KOPT-K1 (cell line): ENCODE measurements around the gene DDR1.
"Not testable (repeated sequence)": the region's sequence is repeated elsewhere in the genome, so short reads cannot be mapped to it uniquely, and the experiment has no call there.

Source experiments
- H3K27ac ChIP-seq: fragments of 200-600 bp; sonication (generic); 2 replicates; pipeline ENCODE4 v1.5.1; 2016; ENCODE audit warnings: antibody characterized with exemption, mild to moderate bottlenecking, low read depth, low read length; ENCODE audit not compliant: poor library complexity, severe bottlenecking
- H3K36me3 ChIP-seq: fragments of 200-600 bp; sonication (generic); 2 replicates; pipeline ENCODE4 v1.5.1; 2017; ENCODE audit warnings: antibody characterized with exemption, mild to moderate bottlenecking, low read length, moderate library complexity; ENCODE audit not compliant: insufficient read depth
- H3K9me3 ChIP-seq: fragments of 200-600 bp; sonication (generic); 2 replicates; pipeline ENCODE4 v1.5.1; 2017; ENCODE audit warnings: antibody characterized with exemption, low read length, mild to moderate bottlenecking; ENCODE audit not compliant: insufficient read depth, poor library complexity, severe bottlenecking

Gene DDR1

GRCh38 chr6:30893001-30893591, 8.8 kb downstream of the DDR1 start:
- no peaks in the 10 kb centered on the region for H3K9me3 ChIP-seq
- no peaks in the 10 kb centered on the region for H3K36me3 ChIP-seq
- no peak overlapping the region for H3K27ac ChIP-seq

DNA sequence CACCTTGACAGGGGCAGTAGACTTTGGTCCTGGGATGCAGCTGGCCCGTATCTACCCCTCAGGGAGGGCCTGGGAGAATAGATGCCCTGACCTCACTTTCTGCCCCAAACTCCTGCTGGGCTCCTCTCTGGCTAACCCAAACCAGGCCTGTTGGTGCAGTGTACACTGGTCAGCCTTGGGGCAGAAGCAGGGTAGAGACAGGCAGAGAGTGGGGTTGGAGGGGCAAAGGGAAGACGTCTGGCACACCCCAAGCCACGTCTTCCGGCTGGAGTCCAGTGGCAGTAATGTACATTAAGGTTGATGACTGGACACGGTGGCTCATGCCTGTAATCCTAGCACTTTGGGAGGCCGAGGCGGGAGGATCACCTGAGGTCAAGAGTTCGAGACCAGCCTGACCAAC, 9.3 kb downstream of the DDR1 start:
- H3K36me3 ChIP-seq, result no peaks in the 10 kb centered on the region
- no peak overlapping the region for H3K27ac ChIP-seq
- no peaks in the 10 kb centered on the region for H3K9me3 ChIP-seq

DNA sequence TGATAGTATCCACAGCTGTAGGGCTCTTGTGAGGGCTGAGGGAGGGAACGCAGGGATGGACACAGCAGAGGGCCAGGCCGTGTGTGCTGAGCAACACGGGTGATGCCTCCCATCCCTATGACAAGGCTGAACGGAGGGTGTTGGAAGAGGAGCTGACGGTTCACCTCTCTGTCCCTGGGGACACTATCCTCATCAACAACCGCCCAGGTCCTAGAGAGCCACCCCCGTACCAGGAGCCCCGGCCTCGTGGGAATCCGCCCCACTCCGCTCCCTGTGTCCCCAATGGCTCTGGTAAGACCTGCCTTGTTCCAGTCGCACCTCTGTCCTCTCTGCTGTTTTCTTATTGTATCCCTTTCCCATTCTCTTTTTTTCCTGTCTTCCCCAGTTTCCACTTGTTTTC, 10.1 kb downstream of the DDR1 start:
- no peaks in the 10 kb centered on the region for H3K9me3 ChIP-seq
- no peaks in the 10 kb centered on the region for H3K36me3 ChIP-seq
- H3K27ac ChIP-seq, result no peak overlapping the region

- Histone ChIP-seq H3K9me3 (no peaks in the 10 kb centered on the region), H3K36me3 (no peaks in the 10 kb centered on the region), H3K27ac (no peak overlapping the region)
These were observed 10.6 kb downstream of the DDR1 start for GRCh38 chr6:30894935-30895334.

GRCh38 chr6:30895343-30895742, 11.0 kb downstream of the DDR1 start:
- no peaks in the 10 kb centered on the region for H3K9me3 ChIP-seq
- no peak overlapping the region for H3K27ac ChIP-seq
- no peaks in the 10 kb centered on the region for H3K36me3 ChIP-seq

DNA sequence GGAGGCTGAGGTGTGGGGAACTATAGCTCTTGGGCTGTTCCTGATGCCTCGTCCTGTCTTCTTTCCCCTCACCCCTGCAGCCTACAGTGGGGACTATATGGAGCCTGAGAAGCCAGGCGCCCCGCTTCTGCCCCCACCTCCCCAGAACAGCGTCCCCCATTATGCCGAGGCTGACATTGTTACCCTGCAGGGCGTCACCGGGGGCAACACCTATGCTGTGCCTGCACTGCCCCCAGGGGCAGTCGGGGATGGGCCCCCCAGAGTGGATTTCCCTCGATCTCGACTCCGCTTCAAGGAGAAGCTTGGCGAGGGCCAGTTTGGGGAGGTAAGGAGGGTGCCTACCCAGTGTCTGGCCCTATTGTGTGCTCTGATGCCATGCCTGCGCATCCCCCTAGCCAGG, 12.2 kb downstream of the DDR1 start:
- Histone ChIP-seq H3K27ac (no peak overlapping the region), H3K36me3 (no peaks in the 10 kb centered on the region), H3K9me3 (no peaks in the 10 kb centered on the region)

DNA sequence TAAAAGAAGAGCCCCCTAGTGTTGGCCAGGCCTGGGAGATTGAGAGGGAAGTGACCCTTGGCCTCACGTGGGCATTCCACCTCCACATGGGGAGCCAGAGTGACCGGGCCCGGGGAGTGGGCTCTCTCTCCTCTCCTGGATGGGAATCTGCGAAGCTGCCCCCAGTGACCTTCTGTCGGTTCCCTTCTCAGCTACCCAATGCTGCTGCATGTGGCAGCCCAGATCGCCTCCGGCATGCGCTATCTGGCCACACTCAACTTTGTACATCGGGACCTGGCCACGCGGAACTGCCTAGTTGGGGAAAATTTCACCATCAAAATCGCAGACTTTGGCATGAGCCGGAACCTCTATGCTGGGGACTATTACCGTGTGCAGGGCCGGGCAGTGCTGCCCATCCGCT, 13.6 kb downstream of the DDR1 start:
- Histone ChIP-seq H3K27ac (no peak overlapping the region), H3K36me3 (no peaks in the 10 kb centered on the region), H3K9me3 (no peaks in the 10 kb centered on the region)

DNA sequence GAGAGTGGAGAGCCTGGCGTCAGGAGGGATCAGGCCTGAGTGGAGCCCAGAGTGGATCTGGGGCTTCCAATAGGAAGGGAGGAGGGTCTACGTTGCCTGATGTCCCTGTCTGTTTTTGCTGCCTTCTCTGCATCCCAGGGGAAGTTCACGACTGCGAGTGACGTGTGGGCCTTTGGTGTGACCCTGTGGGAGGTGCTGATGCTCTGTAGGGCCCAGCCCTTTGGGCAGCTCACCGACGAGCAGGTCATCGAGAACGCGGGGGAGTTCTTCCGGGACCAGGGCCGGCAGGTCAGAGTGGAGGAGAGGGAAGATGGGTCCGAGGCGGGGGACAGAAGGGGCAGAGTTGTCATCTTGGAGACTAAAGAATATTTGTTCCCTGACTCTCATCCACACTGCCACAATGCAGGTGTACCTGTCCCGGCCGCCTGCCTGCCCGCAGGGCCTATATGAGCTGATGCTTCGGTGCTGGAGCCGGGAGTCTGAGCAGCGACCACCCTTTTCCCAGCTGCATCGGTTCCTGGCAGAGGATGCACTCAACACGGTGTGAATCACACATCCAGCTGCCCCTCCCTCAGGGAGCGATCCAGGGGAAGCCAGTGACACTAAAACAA, 14.5 kb downstream of the DDR1 start:
- Histone ChIP-seq H3K36me3 (no peaks in the 10 kb centered on the region), H3K9me3 (no peaks in the 10 kb centered on the region), H3K27ac (no peak overlapping the region)

GRCh38 chr6:30900863-30901417, 16.6 kb downstream of the DDR1 start:
- H3K27ac ChIP-seq, result no peak overlapping the region
- no peaks in the 10 kb centered on the region for H3K9me3 ChIP-seq
- H3K36me3 ChIP-seq, result no peaks in the 10 kb centered on the region

DNA sequence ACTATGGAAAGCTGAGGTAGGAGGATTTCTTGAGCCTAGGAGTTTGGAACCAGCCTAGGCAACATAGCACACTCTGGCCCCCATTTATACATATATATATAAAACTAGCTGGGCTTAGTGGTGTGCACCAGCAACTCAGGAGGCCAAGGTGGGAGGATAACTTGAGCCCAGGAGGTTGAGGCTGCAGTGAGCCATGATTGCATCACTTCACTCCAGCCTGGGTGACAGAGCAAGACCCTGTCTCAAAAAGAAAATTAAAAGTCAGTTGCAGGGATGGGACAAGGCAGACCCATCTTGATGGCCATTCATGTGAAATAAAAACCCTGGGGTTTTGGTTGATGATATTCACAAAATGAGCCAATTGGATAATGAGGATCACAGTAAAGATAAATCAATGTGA, 17.1 kb downstream of the DDR1 start:
- H3K9me3 ChIP-seq, result no peaks in the 10 kb centered on the region
- H3K36me3 ChIP-seq, result no peaks in the 10 kb centered on the region
- no peak overlapping the region for H3K27ac ChIP-seq

DNA sequence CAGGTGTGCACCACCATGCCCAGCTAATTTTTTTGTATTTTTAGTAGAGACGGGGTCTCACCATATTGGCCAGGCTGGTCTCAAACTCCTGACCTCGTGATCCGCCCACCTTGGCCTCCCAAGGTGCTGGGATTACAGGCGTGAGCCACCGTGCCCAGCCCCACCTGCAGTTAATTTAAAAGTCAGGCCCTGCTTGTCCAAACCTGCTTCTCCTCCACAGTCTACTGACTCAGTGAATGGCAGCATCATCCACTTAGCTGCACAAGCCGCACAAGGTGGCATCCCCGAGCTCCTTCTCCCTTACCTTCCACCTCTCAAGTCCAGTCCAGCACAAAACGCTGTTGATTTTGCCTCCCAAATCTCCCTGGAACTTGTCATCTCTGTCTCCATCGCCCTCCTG, 17.9 kb downstream of the DDR1 start:
- H3K9me3 ChIP-seq, H3K36me3 ChIP-seq: not testable (repeated sequence)

DNA sequence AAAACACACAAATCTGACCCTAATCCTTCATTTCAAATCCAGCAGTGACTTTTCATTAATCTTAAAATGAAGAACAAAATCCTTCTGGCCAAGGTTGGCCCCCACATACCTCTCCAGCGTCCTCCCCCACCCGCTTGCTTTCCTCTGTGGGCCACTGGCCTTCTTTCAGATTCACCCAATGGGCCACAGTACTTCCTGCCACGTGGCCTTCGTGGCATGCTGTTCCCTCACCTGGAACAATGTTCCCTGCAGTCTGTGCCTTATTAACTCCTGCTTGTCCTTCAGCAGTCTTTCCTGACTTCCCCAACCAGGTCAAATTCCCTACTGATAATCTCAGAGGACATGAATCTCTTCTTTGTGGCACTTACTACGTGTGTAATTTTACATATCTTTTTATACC, 18.4 kb downstream of the DDR1 start:
- H3K27ac ChIP-seq, result no peak overlapping the region
- no peaks in the 10 kb centered on the region for H3K36me3 ChIP-seq
- H3K9me3 ChIP-seq, result no peaks in the 10 kb centered on the region

More for the DNA sequence above, 17.9 kb downstream of the DDR1 start:
- H3K27ac ChIP-seq, result not testable (repeated sequence)

DNA sequence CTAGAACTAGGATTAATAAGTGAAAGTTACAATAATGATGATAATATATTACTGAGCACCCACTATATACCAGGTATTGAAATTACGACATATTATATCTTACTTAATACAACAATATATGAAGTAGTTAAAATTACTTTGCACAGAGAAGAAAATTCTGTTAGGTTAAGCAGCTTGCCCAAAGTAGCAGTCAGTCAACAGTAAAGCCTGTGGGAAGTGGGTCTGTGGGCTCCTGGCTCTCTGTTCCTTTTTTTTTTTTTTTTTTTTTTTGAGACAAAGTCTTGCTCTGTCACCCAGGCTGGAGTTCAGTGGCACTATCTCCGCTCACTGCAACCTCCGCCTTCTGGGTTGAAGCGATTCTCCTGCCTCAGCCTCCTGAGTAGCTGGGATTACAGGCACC, 18.9 kb downstream of the DDR1 start:
- H3K36me3 ChIP-seq, result no peaks in the 10 kb centered on the region
- H3K9me3 ChIP-seq, result no peaks in the 10 kb centered on the region
- no peak overlapping the region for H3K27ac ChIP-seq

- peak overlapping the region; percentile 23 for H3K27ac ChIP-seq
- peaks cover 29% of the 10 kb centered on the region for H3K36me3 ChIP-seq
- H3K9me3 ChIP-seq, result not testable (repeated sequence)
These were observed 23.0 kb downstream of the DDR1 start for GRCh38 chr6:30907290-30907757.

GRCh38 chr6:30907758-30908591, 23.7 kb downstream of the DDR1 start, which contains the start of gene GTF2H4:
Gene GTF2H4, plus strand, starts transcription at chr6:30908207.
- no peaks in the 10 kb centered on the region for H3K9me3 ChIP-seq
- H3K27ac ChIP-seq, result peak within 1 kb of the TSS; percentile 74

More at GRCh38 chr6:30907758-30908591, 23.7 kb downstream of the DDR1 start, which contains the start of gene GTF2H4:
- H3K36me3 ChIP-seq, result peaks cover 33% of the 10 kb centered on the region
